Lower leg skin (tissue), 4 donors: Measurements from ENCODE around the gene MTHFSD. TPM values are rescaled to one million over a fixed set of nuclear protein-coding genes. Genes with fewer than 3 reads are reported as not detected.

ENCODE experiments used
- DNase-seq, 2 donors: peaks; one replicate each; pipeline ENCODE4 v3.0.0-alpha.2; 2019; ENCODE audit warnings: low spot score in 2 of 2
- H3K4me3 ChIP-seq: fragments of 200-600 bp; sonication (generic); 2 replicates; pipeline ENCODE4 v1.5.1; 2017; ENCODE audit warnings: mild to moderate bottlenecking, low read depth; ENCODE audit not compliant: poor library complexity, severe bottlenecking
- CTCF ChIP-seq, 3 donors: fragments of 450-650 bp; IDR thresholded peaks; one replicate each; pipeline ENCODE4 v1.5.1; 2016; ENCODE audit warnings: antibody characterized with exemption in 3 of 3, mild to moderate bottlenecking in 3 of 3, moderate library complexity in 2 of 3
- POLR2A ChIP-seq, 2 donors: fragments of 450-650 bp; IDR thresholded peaks; one replicate each; pipeline ENCODE4 v1.6.1; 2016 to 2017; ENCODE audit warnings: antibody characterized with exemption in 2 of 2, mild to moderate bottlenecking in 1 of 2, moderate library complexity in 1 of 2
- WGBS, 2 donors: methylation state at CpG; one replicate each; pipeline ENCODE4 v1.1.5; 2018; 5-methylcytosine and 5-hydroxymethylcytosine counted together
- intact Hi-C: fragments of 100-400 bp; cut with DNase I; formaldehyde crosslinking; loops from one replicate; pipeline ENCODE4 v1.15.0; 2023; ENCODE audit warnings: low total_unique reads
- total RNA-seq, 4 donors: library from RNA; depleted of rRNA; stranded (reverse); fragments of >200 nt; gene quantifications; one replicate each; pipeline ENCODE4 v1.1.0, GENCODE V29; 2016

Gene MTHFSD
- total RNA-seq, 4 donors from 2014 or later: 14.5 to 34.8 (median 25.5) TPM

- TF ChIP-seq CTCF (IDR thresholded peaks at IDR 0.05) (no peak), POLR2A (IDR thresholded peaks at IDR 0.05) (no peak)
- H3K4me3 ChIP-seq: no peak overlapping the region
- no peak for DNase-seq
- WGBS, 2 donors: 1 to 2% methylated on average over 31 of the region's 116 CpGs
- intact Hi-C loops: loop anchor here (2.0 to 5.0 kb wide), 2 partner anchors 495 to 709 kb away; no protein-coding TSS in a partner anchor
Measured at GRCh38 chr16:86567701-86568581, 12.9 kb upstream of the MTHFSD start.

DNA sequence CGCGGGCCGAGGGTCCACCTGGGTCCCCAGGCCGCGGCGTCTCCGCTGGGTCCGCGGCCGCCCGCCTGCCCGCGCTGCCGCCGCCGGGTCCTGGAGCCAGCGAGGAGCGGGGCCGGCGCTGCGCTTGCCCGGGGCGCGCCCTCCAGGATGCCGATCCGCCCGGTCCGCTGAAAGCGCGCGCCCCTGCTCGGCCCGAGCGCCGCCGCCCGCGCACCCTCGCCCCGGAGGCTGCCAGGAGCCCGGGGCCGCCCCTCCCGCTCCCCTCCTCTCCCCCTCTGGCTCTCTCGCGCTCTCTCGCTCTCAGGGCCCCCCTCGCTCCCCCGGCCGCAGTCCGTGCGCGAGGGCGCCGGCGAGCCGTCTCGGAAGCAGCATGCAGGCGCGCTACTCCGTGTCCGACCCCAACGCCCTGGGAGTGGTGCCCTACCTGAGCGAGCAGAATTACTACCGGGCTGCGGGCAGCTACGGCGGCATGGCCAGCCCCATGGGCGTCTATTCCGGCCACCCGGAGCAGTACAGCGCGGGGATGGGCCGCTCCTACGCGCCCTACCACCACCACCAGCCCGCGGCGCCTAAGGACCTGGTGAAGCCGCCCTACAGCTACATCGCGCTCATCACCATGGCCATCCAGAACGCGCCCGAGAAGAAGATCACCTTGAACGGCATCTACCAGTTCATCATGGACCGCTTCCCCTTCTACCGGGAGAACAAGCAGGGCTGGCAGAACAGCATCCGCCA is 12.1 kb upstream of the MTHFSD start:
- intact Hi-C loops: loop anchor here (2.0 to 5.0 kb wide), 2 partner anchors 496 to 710 kb away; no protein-coding TSS in a partner anchor
- H3K4me3 ChIP-seq: no peak overlapping the region
- DNase-seq: no peak
- TF ChIP-seq CTCF (IDR thresholded peaks at IDR 0.05) (no peak), POLR2A (IDR thresholded peaks at IDR 0.05) (no peak)
- WGBS, 2 donors: 1 to 2% methylated on average over 41 to 54 of the region's 88 CpGs

GRCh38 chr16:86566601-86566965 is 11.5 kb upstream of the MTHFSD start, which contains the start of gene FOXC2:
Gene FOXC2, plus strand, starts transcription at chr16:86566829. Its CDS starts 507 bp downstream, at chr16:86567336.
- 2 to 4% methylated on average over 30 of the region's 30 CpGs for WGBS, 2 donors
- DNase-seq: peak; percentile 63 to 95

DNA sequence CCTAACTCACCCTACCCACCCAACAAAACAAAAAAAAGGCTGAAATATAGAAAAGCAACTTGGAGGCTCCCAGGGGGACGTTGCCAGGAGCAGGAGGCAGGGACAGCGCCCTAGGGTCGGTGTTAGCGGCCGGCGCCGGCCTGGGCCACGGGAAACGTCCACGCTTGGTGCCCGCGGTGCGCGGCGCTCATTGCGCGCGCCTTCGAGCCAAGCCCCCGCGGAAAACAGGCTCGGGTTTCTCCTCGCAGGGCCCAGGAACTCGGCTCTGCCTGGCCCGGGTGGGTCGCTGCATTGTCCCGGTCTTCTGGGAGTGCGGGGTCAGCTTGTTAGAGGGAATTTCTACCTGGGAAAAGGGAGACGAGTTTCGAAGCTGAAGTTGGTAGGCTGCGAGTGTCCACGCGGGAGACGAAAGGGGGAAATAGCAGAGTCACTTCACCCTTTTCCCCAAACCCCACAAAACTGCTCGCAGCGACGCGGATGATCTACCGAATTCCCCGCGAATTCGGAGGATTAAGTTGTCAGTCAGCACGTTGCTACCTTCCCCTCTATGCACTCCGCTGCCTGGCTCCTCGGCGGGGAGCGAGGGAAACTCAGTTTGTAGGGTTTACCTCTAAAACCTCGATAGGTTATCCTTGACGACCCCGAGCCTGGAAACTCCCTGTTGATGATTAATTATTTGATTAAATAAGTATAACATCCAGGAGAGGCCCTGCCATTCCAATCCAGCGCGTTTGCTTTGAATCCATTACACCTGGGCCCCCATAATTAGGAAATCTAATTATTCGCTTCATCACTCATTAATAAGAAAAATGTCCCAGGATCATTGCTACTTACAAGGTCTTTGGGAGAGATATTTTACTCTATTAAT is 10.8 kb upstream of the MTHFSD start:
- TF ChIP-seq POLR2A (IDR thresholded peaks at IDR 0.05) (no peak), CTCF (IDR thresholded peaks at IDR 0.05) (no peak)
- no peak overlapping the region for H3K4me3 ChIP-seq
- no peak for DNase-seq
- WGBS, 2 donors: 9 to 10% methylated on average over 49 to 53 of the region's 53 CpGs
- intact Hi-C loops: loop anchor here (2.0 to 5.0 kb wide), 2 partner anchors 497 to 711 kb away; no protein-coding TSS in a partner anchor

More at GRCh38 chr16:86566601-86566965, 11.5 kb upstream of the MTHFSD start, which contains the start of gene FOXC2:
- no peak within 1 kb of the TSS for H3K4me3 ChIP-seq
- intact Hi-C loops: loop anchor here (2.0 to 5.0 kb wide), 2 partner anchors 496 to 711 kb away; no protein-coding TSS in a partner anchor
- TF ChIP-seq CTCF (IDR thresholded peaks at IDR 0.05) (no peak), POLR2A (IDR thresholded peaks at IDR 0.05) (no peak)

DNA sequence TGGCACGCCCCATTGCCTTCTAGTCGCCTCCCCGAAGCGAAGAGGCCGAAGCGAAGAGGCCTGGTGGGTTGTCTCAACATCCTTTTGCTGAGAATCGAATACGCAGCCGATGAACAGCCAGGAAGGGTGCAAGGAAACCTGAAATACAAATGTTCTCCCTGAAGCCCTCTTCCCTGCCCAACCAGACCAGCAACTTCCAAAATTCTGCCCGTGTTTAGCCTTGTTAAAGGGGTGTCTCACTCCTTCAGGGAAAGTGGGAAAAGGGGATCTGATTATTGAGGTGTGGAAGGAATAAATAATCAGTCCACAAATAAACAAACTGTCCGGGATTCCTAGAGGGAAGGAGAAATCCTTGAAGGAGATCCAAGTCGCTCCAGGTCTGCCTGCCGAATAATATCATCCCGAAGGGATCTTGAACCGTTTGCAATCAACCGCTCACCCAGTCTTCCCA is 10.2 kb upstream of the MTHFSD start:
- no peak for DNase-seq
- H3K4me3 ChIP-seq: no peak overlapping the region
- no peak for TF ChIP-seq POLR2A (IDR thresholded peaks at IDR 0.05)
- no peak for TF ChIP-seq CTCF (IDR thresholded peaks at IDR 0.05)
- intact Hi-C loops: loop anchor here (5.0 kb wide), 1 partner anchor 712 kb away; no protein-coding TSS in a partner anchor
- WGBS, 2 donors: 31 to 32% methylated on average over 16 of the region's 16 CpGs
